WTC11 (cell line): ENCODE data around the gene HOXA5. TPM values are rescaled to one million over a fixed set of nuclear protein-coding genes. Genes with fewer than 3 reads are reported as not detected.
A peak's percentile ranks its signal among the peaks of the same experiment; 100 is the strongest.

Source experiments
- ATAC-seq: fragments of 200-7000 bp; cut with Tn5 transposase; 2 replicates; pipeline ENCODE4 v1.10.0; 2021; ENCODE audit warnings: mild to moderate bottlenecking, moderate library complexity
- CTCF ChIA-PET: fragments of 300-600 bp; sonication (Branson Sonifier 250); formaldehyde crosslinking; loops from one replicate; lab custom pipeline; 2021; ENCODE audit warnings: antibody characterized with exemption; lab: Charles Lee
- POLR2A ChIA-PET: fragments of 350-600 bp; sonication (Branson Sonifier 250); formaldehyde crosslinking; loops from one replicate; lab custom pipeline; 2021; ENCODE audit warnings: antibody characterized with exemption; lab: Charles Lee
- DNase-seq: peaks from one replicate; pipeline ENCODE4 v3.0.0; 2021; ENCODE audit warnings: low spot score
- H3K27ac Mint-ChIP-seq: 2 replicates; pipeline ENCODE4 v1.8.0; 2021; ENCODE audit warnings: mixed read lengths
- H3K27me3 Mint-ChIP-seq: 2 replicates; pipeline ENCODE4 v1.8.0; 2021; ENCODE audit warnings: low read depth, mild to moderate bottlenecking, moderate library complexity, mixed read lengths
- H3K36me3 Mint-ChIP-seq: 2 replicates; pipeline ENCODE4 v1.8.0; 2021; ENCODE audit warnings: mixed read lengths
- H3K4me1 Mint-ChIP-seq: 2 replicates; pipeline ENCODE4 v1.8.0; 2022; ENCODE audit warnings: mixed read lengths
- H3K4me3 Mint-ChIP-seq: 2 replicates; pipeline ENCODE4 v1.8.0; 2021; ENCODE audit warnings: mild to moderate bottlenecking, moderate library complexity, mixed read lengths
- H3K9me3 Mint-ChIP-seq: 2 replicates; pipeline ENCODE4 v1.8.0; 2021; ENCODE audit warnings: mixed read lengths
- ATF6 ChIP-seq: sonication (generic); formaldehyde crosslinking; IDR thresholded peaks from 2 replicates; pipeline ENCODE4 v1.8.1; 2023; ENCODE audit warnings: mild to moderate bottlenecking, missing genetic modification reagents
- E2F4 ChIP-seq: sonication (generic); formaldehyde crosslinking; IDR thresholded peaks from 2 replicates; pipeline ENCODE4 v1.8.1; 2022; ENCODE audit warnings: low read depth, mild to moderate bottlenecking, moderate library complexity, missing genetic modification reagents, borderline replicate concordance
- ETV6 ChIP-seq: sonication (generic); formaldehyde crosslinking; IDR thresholded peaks from 2 replicates; pipeline ENCODE4 v1.8.1; 2022; ENCODE audit warnings: mild to moderate bottlenecking, missing genetic modification reagents
- GABPB1 ChIP-seq: sonication (generic); formaldehyde crosslinking; IDR thresholded peaks from 2 replicates; pipeline ENCODE4 v1.8.1; 2023; ENCODE audit warnings: mild to moderate bottlenecking, missing genetic modification reagents
- HMGA2 ChIP-seq: fragments of 250-450 bp; sonication (Bioruptor Pico); IDR thresholded peaks from 2 replicates; pipeline ENCODE4 v1.4.0; 2021; ENCODE audit warnings: mild to moderate bottlenecking, moderate library complexity
- JUN ChIP-seq: sonication (generic); formaldehyde crosslinking; IDR thresholded peaks from 2 replicates; pipeline ENCODE4 v1.8.0; 2023; ENCODE audit warnings: mild to moderate bottlenecking, missing genetic modification reagents
- KAT7 ChIP-seq: sonication (generic); formaldehyde crosslinking; IDR thresholded peaks from 2 replicates; pipeline ENCODE4 v1.8.1; 2023; ENCODE audit warnings: missing genetic modification reagents, mild to moderate bottlenecking, borderline replicate concordance
- MAX ChIP-seq: sonication (generic); formaldehyde crosslinking; IDR thresholded peaks from 2 replicates; pipeline ENCODE4 v1.8.0; 2022; ENCODE audit warnings: mild to moderate bottlenecking, missing genetic modification reagents
- MXD4 ChIP-seq: fragments of 250-450 bp; sonication (Bioruptor Pico); IDR thresholded peaks from 2 replicates; pipeline ENCODE4 v1.8.0; 2021; ENCODE audit warnings: mild to moderate bottlenecking, moderate library complexity, borderline replicate concordance
- MYBL2 ChIP-seq: sonication (generic); formaldehyde crosslinking; IDR thresholded peaks from 2 replicates; pipeline ENCODE4 v1.8.1; 2023; ENCODE audit warnings: mild to moderate bottlenecking, moderate library complexity, missing genetic modification reagents
- NFATC4 ChIP-seq: fragments of 250-450 bp; sonication (Bioruptor Pico); IDR thresholded peaks from 2 replicates; pipeline ENCODE4 v1.9.0; 2021; ENCODE audit warnings: mild to moderate bottlenecking
- PREB ChIP-seq: sonication (generic); formaldehyde crosslinking; IDR thresholded peaks from 2 replicates; pipeline ENCODE4 v1.8.1; 2022; ENCODE audit warnings: mild to moderate bottlenecking, missing genetic modification reagents, moderate library complexity, borderline replicate concordance
- SMAD4 ChIP-seq: sonication (generic); formaldehyde crosslinking; IDR thresholded peaks from 2 replicates; pipeline ENCODE4 v1.8.0; 2022; ENCODE audit warnings: mild to moderate bottlenecking, missing genetic modification reagents
- SOX15 ChIP-seq: fragments of 250-450 bp; sonication (Bioruptor Pico); IDR thresholded peaks from 2 replicates; pipeline ENCODE4 v1.9.0; 2021; ENCODE audit warnings: mild to moderate bottlenecking
- SP1 ChIP-seq: sonication (generic); formaldehyde crosslinking; conservative IDR thresholded peaks from 2 replicates; pipeline ENCODE4 v1.8.1; 2022; ENCODE audit warnings: missing genetic modification reagents
- USF2 ChIP-seq: sonication (generic); formaldehyde crosslinking; IDR thresholded peaks from 2 replicates; pipeline ENCODE4 v1.8.1; 2023; ENCODE audit warnings: mild to moderate bottlenecking, missing genetic modification reagents, moderate library complexity
- ZBTB21 ChIP-seq: sonication (generic); formaldehyde crosslinking; IDR thresholded peaks from 2 replicates; pipeline ENCODE4 v1.8.1; 2023; ENCODE audit warnings: mild to moderate bottlenecking, missing genetic modification reagents, borderline replicate concordance
- ZNF121 ChIP-seq: sonication (generic); formaldehyde crosslinking; IDR thresholded peaks from 2 replicates; pipeline ENCODE4 v1.8.0; 2023; ENCODE audit warnings: missing genetic modification reagents
- ZNF416 ChIP-seq: fragments of 250-450 bp; sonication (Bioruptor Pico); IDR thresholded peaks from 2 replicates; pipeline ENCODE4 v1.9.0; 2021; ENCODE audit warnings: mild to moderate bottlenecking, inconsistent platforms
- ZNF423 ChIP-seq: fragments of 250-450 bp; sonication (Bioruptor Pico); IDR thresholded peaks from 2 replicates; pipeline ENCODE4 v2.1.2; 2022; ENCODE audit warnings: mild to moderate bottlenecking, moderate library complexity
- ZNF532 ChIP-seq: fragments of 250-450 bp; sonication (Bioruptor Pico); IDR thresholded peaks from 2 replicates; pipeline ENCODE4 v1.9.0; 2021; ENCODE audit warnings: mild to moderate bottlenecking, borderline replicate concordance
- ZNF671 ChIP-seq: fragments of 250-450 bp; sonication (Bioruptor Pico); IDR thresholded peaks from 2 replicates; pipeline ENCODE4 v1.8.0; 2021; ENCODE audit warnings: mild to moderate bottlenecking
- total RNA-seq: library from RNA; stranded (reverse); gene quantifications from 3 replicates; pipeline ENCODE4 v1.2.3, GENCODE V29; 2021

Gene HOXA5
- total RNA-seq, 1 experiment from 2014 or later = not detected

GRCh38 chr7:27140126-27140857 is 3.2 kb downstream of the HOXA5 start (continued):
- TF ChIP-seq ZNF423 (no peak), GABPB1 (CRISPR knock-in tag) (no peak), HMGA2 (CRISPR knock-in tag) (no peak), MAX (CRISPR knock-in tag) (no peak), ZNF121 (no peak), NFATC4 (CRISPR knock-in tag) (no peak)

- peaks cover 21% of the 10 kb centered on the region for H3K4me1 Mint-ChIP-seq
- peaks cover 100% of the 10 kb centered on the region for H3K27me3 Mint-ChIP-seq
- H3K36me3 Mint-ChIP-seq = no peaks in the 10 kb centered on the region
- peak overlapping the region; percentile 51 for H3K4me3 Mint-ChIP-seq
- DNase-seq (peak; percentile 43), ATAC-seq (peak; percentile 27)
- TF ChIP-seq ZBTB21 (CRISPR knock-in tag) (no peak), SMAD4 (CRISPR knock-in tag) (no peak), ATF6 (CRISPR knock-in tag) (no peak), MXD4 (CRISPR knock-in tag) (no peak)
- no peaks in the 10 kb centered on the region for H3K9me3 Mint-ChIP-seq
- ChIA-PET CTCF (interaction anchor here (0.6 to 1.5 kb wide), 3 partner anchors 40 to 458 kb away, joined by 3 to 4 read pairs (median 3); no protein-coding TSS in a partner anchor), POLR2A (no interaction called here)
- H3K27ac Mint-ChIP-seq = no peak overlapping the region
These were observed 4.0 kb downstream of the HOXA5 start for GRCh38 chr7:27139334-27140125.

- Mint-ChIP-seq H3K4me1 (peaks cover 21% of the 10 kb centered on the region), H3K27ac (no peak overlapping the region)
- POLR2A ChIA-PET = no interaction called here
These were observed 4.5 kb downstream of the HOXA5 start for GRCh38 chr7:27138985-27139333.

More at GRCh38 chr7:27138985-27139333, 4.5 kb downstream of the HOXA5 start:
- Mint-ChIP-seq H3K4me3 (peak overlapping the region; percentile 35; the same call in 1 of the 2 replicates), H3K27me3 (peaks cover 100% of the 10 kb centered on the region), H3K9me3 (no peaks in the 10 kb centered on the region), H3K36me3 (no peaks in the 10 kb centered on the region; the same call in 1 of the 2 replicates)
- ATAC-seq (no peak), DNase-seq (no peak)
- TF ChIP-seq KAT7 (no peak), ZNF416 (no peak), SP1 (no peak), JUN (CRISPR knock-in tag) (no peak), ETV6 (no peak), ZNF671 (CRISPR knock-in tag) (no peak), SOX15 (CRISPR knock-in tag) (no peak), PREB (CRISPR knock-in tag) (no peak), MYBL2 (CRISPR knock-in tag) (no peak), E2F4 (CRISPR knock-in tag) (no peak), ZNF532 (CRISPR knock-in tag) (no peak), USF2 (CRISPR knock-in tag) (no peak)
- CTCF ChIA-PET = interaction anchor here (0.6 kb wide), 1 partner anchor 101 kb away, joined by 3 read pairs; no protein-coding TSS in a partner anchor
